Measurements from ENCODE around the gene PLD1. TPM values are rescaled to one million over a fixed set of nuclear protein-coding genes. Genes with fewer than 3 reads are reported as not detected.
A peak's percentile ranks its signal among the peaks of the same experiment; 100 is the strongest.

Gene PLD1
- total RNA-seq, 2 donors from 2014 or later: 12.8 to 15.8 TPM

- DNase-seq (ENCODE audit: low spot score): no peak
- Histone ChIP-seq H3K4me1 (replicated peaks) (no peaks in the 10 kb centered on the region), H3K9me3 (no peaks in the 10 kb centered on the region), H3K36me3 (no peaks in the 10 kb centered on the region), H3K27ac (peak overlapping the region in 1 of 2 donors; percentile 21), H3K4me3 (no peak overlapping the region), H3K27me3 (replicated peaks; ENCODE audit: insufficient read depth) (no peaks in the 10 kb centered on the region)
- intact Hi-C loops (cut with DNase I): no loop called here
- 90% methylated on average over 5 of the region's 5 CpGs for WGBS
- TF ChIP-seq POLR2AphosphoS5 (IDR thresholded peaks at IDR 0.05) (no peak), POLR2A (IDR thresholded peaks at IDR 0.05) (no peak)
- TF ChIP-seq, protein P1, sequence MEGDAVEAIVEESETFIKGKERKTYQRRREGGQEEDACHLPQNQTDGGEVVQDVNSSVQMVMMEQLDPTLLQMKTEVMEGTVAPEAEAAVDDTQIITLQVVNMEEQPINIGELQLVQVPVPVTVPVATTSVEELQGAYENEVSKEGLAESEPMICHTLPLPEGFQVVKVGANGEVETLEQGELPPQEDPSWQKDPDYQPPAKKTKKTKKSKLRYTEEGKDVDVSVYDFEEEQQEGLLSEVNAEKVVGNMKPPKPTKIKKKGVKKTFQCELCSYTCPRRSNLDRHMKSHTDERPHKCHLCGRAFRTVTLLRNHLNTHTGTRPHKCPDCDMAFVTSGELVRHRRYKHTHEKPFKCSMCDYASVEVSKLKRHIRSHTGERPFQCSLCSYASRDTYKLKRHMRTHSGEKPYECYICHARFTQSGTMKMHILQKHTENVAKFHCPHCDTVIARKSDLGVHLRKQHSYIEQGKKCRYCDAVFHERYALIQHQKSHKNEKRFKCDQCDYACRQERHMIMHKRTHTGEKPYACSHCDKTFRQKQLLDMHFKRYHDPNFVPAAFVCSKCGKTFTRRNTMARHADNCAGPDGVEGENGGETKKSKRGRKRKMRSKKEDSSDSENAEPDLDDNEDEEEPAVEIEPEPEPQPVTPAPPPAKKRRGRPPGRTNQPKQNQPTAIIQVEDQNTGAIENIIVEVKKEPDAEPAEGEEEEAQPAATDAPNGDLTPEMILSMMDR (IDR thresholded peaks at IDR 0.05): no peak
These were observed 44.8 kb downstream of the PLD1 start for GRCh38 chr3:171765511-171765887.

GRCh38 chr3:171763392-171763791, 46.9 kb downstream of the PLD1 start:
- 57% methylated on average over 1 of the region's 2 CpGs for WGBS
- H3K27me3 ChIP-seq (replicated peaks; ENCODE audit: insufficient read depth): no peaks in the 10 kb centered on the region
- no peak overlapping the region for H3K27ac ChIP-seq
- H3K4me1 ChIP-seq (replicated peaks): no peaks in the 10 kb centered on the region
- no peak for TF ChIP-seq POLR2AphosphoS5 (IDR thresholded peaks at IDR 0.05)
- TF ChIP-seq, protein P1 (IDR thresholded peaks at IDR 0.05): no peak
- no peak for TF ChIP-seq POLR2A (IDR thresholded peaks at IDR 0.05)
- H3K9me3 ChIP-seq: no peaks in the 10 kb centered on the region
- no peak overlapping the region for H3K4me3 ChIP-seq
- DNase-seq (ENCODE audit: low spot score): no peak
- intact Hi-C loops (cut with DNase I): no loop called here
- H3K36me3 ChIP-seq: no peaks in the 10 kb centered on the region

DNA sequence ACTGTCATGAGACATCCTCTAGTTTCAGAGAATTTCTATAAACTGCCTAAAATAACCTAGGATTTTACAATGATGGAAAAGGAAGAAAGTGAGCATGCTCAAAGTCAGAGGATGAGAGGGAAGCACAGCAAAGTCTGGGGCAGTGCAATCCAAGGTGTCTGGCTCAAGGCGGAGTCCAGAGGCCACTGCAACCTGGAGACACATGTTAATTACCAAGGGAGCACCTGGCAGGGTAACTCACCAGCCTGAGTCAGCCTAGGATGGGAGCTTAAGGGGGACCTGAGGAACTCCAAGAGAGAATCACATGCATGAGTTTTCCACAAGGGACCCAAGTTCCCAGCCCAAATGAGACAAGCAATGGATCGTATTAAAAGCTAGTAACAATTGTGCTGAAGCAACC, 49.8 kb downstream of the PLD1 start:
- Histone ChIP-seq H3K27me3 (replicated peaks; ENCODE audit: insufficient read depth) (no peaks in the 10 kb centered on the region), H3K36me3 (no peaks in the 10 kb centered on the region), H3K4me1 (replicated peaks) (no peaks in the 10 kb centered on the region), H3K9me3 (no peaks in the 10 kb centered on the region), H3K4me3 (no peak overlapping the region), H3K27ac (no peak overlapping the region)
- TF ChIP-seq, protein P1 (IDR thresholded peaks at IDR 0.05): no peak
- TF ChIP-seq POLR2A (IDR thresholded peaks at IDR 0.05) (no peak), POLR2AphosphoS5 (IDR thresholded peaks at IDR 0.05) (no peak)
- intact Hi-C loops (cut with DNase I): no loop called here
- no peak for DNase-seq (ENCODE audit: low spot score)
- WGBS: 97% methylated on average over 2 of the region's 2 CpGs

GRCh38 chr3:171758109-171758508, 52.2 kb downstream of the PLD1 start:
- intact Hi-C loops (cut with DNase I): no loop called here
- H3K27ac ChIP-seq: no peak overlapping the region
- DNase-seq (ENCODE audit: low spot score): no peak
- H3K9me3 ChIP-seq: no peaks in the 10 kb centered on the region
- no peaks in the 10 kb centered on the region for H3K4me1 ChIP-seq (replicated peaks)
- H3K27me3 ChIP-seq (replicated peaks; ENCODE audit: insufficient read depth): no peaks in the 10 kb centered on the region
- no peak overlapping the region for H3K4me3 ChIP-seq
- H3K36me3 ChIP-seq: no peaks in the 10 kb centered on the region
- WGBS: 93% methylated on average over 3 of the region's 3 CpGs
- TF ChIP-seq POLR2A (IDR thresholded peaks at IDR 0.05): no peak
- TF ChIP-seq, protein P1 (IDR thresholded peaks at IDR 0.05): no peak

GRCh38 chr3:171757361-171758034, 52.8 kb downstream of the PLD1 start:
- intact Hi-C loops (cut with DNase I): no loop called here
- no peak overlapping the region for H3K27ac ChIP-seq
- H3K36me3 ChIP-seq: no peaks in the 10 kb centered on the region
- H3K4me3 ChIP-seq: no peak overlapping the region
- WGBS: 44% methylated on average over 4 of the region's 4 CpGs
- no peaks in the 10 kb centered on the region for H3K27me3 ChIP-seq (replicated peaks; ENCODE audit: insufficient read depth)
- DNase-seq (ENCODE audit: low spot score): no peak
- TF ChIP-seq POLR2A (IDR thresholded peaks at IDR 0.05) (no peak), POLR2AphosphoS5 (IDR thresholded peaks at IDR 0.05) (no peak)
- TF ChIP-seq, protein P1 (IDR thresholded peaks at IDR 0.05): no peak
- no peaks in the 10 kb centered on the region for H3K9me3 ChIP-seq
- no peaks in the 10 kb centered on the region for H3K4me1 ChIP-seq (replicated peaks)
